Neural progenitor cell (in vitro differentiated cells): Measurements from ENCODE around the gene NUDT4.

ENCODE experiments used
- EZH2 ChIP-seq: fragments of 200-600 bp; sonication (generic); IDR thresholded peaks from 2 replicates; pipeline ENCODE4 v1.6.1; 2017; ENCODE audit warnings: antibody characterized with exemption, mild to moderate bottlenecking, moderate library complexity
- TF ChIP-seq, protein P1 (sequence below): fragments of 200-600 bp; sonication (generic); IDR thresholded peaks from 2 replicates; pipeline ENCODE4 v1.5.1; 2017; ENCODE audit warnings: antibody characterized with exemption, mild to moderate bottlenecking

DNA sequence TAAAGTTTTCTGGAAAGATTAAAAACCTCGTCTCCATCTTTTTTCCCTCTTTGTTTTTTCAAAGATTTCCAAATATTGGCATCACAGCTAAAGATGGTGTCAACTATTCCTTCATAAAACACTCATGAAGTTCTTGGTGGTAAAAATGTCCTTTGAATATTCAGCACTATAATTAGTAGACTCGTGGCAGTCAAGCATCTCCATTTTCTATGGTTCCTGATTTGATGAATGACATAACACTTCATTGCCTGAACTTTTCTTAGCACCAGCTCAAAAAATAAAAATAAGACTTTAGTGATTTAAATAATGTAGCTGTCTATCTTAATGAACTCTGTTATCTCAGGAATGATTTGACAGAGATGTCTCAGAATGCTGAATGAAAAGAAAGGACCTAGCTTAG lies 44.3 kb downstream of the NUDT4 start:
- TF ChIP-seq, protein P1, sequence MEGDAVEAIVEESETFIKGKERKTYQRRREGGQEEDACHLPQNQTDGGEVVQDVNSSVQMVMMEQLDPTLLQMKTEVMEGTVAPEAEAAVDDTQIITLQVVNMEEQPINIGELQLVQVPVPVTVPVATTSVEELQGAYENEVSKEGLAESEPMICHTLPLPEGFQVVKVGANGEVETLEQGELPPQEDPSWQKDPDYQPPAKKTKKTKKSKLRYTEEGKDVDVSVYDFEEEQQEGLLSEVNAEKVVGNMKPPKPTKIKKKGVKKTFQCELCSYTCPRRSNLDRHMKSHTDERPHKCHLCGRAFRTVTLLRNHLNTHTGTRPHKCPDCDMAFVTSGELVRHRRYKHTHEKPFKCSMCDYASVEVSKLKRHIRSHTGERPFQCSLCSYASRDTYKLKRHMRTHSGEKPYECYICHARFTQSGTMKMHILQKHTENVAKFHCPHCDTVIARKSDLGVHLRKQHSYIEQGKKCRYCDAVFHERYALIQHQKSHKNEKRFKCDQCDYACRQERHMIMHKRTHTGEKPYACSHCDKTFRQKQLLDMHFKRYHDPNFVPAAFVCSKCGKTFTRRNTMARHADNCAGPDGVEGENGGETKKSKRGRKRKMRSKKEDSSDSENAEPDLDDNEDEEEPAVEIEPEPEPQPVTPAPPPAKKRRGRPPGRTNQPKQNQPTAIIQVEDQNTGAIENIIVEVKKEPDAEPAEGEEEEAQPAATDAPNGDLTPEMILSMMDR, result no peak
- no peak for TF ChIP-seq EZH2
